Measurements from ENCODE around the gene SYNE3. TPM values are rescaled to one million over a fixed set of nuclear protein-coding genes. Genes with fewer than 3 reads are reported as not detected.

SYNE3 gene
- total RNA-seq, 4 donors from 2014 or later: 46.9 to 109 (median 88.6) TPM

GRCh38 chr14:95467232-95467631 lies 49.2 kb downstream of the SYNE3 start:
- ATAC-seq (ENCODE audit: low FRiP score) (no peak), DNase-seq (ENCODE audit: low spot score) (no peak)
- TF ChIP-seq CTCF (IDR thresholded peaks at IDR 0.05): no peak

Small RNA genes within 50 kb of the gene (small RNA-seq; reads per million reads assigned to genes)
- gene SCARNA13: 3.5 reads per million, percentile 66 among the genes with 10 or more reads in this experiment

Other genes starting within 250 kb of the SYNE3 start
- 10 to 100 TPM; 25.1 to 41.9 (median 32.9) TPM for gene CLMN, start 196.7 kb downstream of the SYNE3 start, total RNA-seq
- 10 to 100 TPM; 25.5 to 36.8 (median 27.2) TPM for gene GLRX5, start 18.4 kb upstream of the SYNE3 start, total RNA-seq
- not detected for gene TCL1B, start 169.8 kb upstream of the SYNE3 start, total RNA-seq
- gene TCL1A, start 197.5 kb upstream of the SYNE3 start, total RNA-seq: not detected

All from omental fat pad (tissue), 4 donors.